Naive thymus-derived CD4-positive, alpha-beta T cell (primary cell): ENCODE results near the gene DYNC1I2. TPM values are rescaled to one million over a fixed set of nuclear protein-coding genes. Genes with fewer than 3 reads are reported as not detected.

Experiments used
- ATAC-seq: fragments of 150-1000 bp; cut with Tn5 transposase; 2 replicates; pipeline ENCODE4 v1.10.0; 2021; ENCODE audit warnings: mild to moderate bottlenecking, moderate library complexity
- CTCF ChIA-PET: fragments of 350-600 bp; sonication (Branson Sonifier 250); formaldehyde crosslinking; loops from one replicate; lab custom pipeline; 2021; ENCODE audit warnings: antibody characterized with exemption; lab: Charles Lee
- POLR2A ChIA-PET: fragments of 350-600 bp; sonication (Branson Sonifier 250); formaldehyde crosslinking; loops from one replicate; lab custom pipeline; 2021; ENCODE audit warnings: antibody characterized with exemption, inconsistent platforms; lab: Charles Lee
- DNase-seq, 9 donors: peaks; one replicate each; pipeline versions ENCODE4 v3.0.0 to v3.0.0-alpha.2; 2020 to 2022; ENCODE audit warnings: mixed read lengths in 1 of 9
- H3K27ac ChIP-seq: one replicate; pipeline ENCODE4 v1.7.0; 2013; ENCODE audit warnings: mild to moderate bottlenecking, low read depth, low read length, moderate library complexity
- H3K27me3 ChIP-seq, 2 donors: one replicate each; pipeline ENCODE4 v1.7.0; 2013; ENCODE audit warnings: low read length in 2 of 2, mild to moderate bottlenecking in 2 of 2, moderate library complexity in 2 of 2; ENCODE audit not compliant: control insufficient read depth in 2 of 2, insufficient read depth in 2 of 2
- H3K36me3 ChIP-seq, 3 experiments: 1 replicate in 2 of 3; 2 replicates in 1 of 3; pipeline ENCODE4 v1.7.0; 2013; ENCODE audit warnings: low read length in 3 of 3, mild to moderate bottlenecking in 3 of 3, moderate library complexity in 1 of 3; ENCODE audit not compliant: insufficient read depth in 3 of 3, control insufficient read depth in 2 of 3
- H3K4me1 ChIP-seq, 2 donors: one replicate each; pipeline ENCODE4 v1.7.0; 2013; ENCODE audit warnings: low read length in 2 of 2, mild to moderate bottlenecking in 2 of 2, moderate library complexity in 1 of 2; ENCODE audit not compliant: control insufficient read depth in 2 of 2, insufficient read depth in 2 of 2
- H3K4me3 ChIP-seq: 2 replicates; pipeline ENCODE4 v1.7.0; 2013; ENCODE audit warnings: mild to moderate bottlenecking, low read length
- H3K9me3 ChIP-seq, 3 experiments: 1 replicate in 2 of 3; 2 replicates in 1 of 3; pipeline ENCODE4 v1.7.0; 2013; ENCODE audit warnings: low read length in 3 of 3; ENCODE audit not compliant: control insufficient read depth in 2 of 3
- H3K27ac Mint-ChIP-seq, 9 donors: one replicate each; pipeline ENCODE4 v1.8.0; 2020 to 2022; ENCODE audit warnings: mixed read lengths in 9 of 9, mild to moderate bottlenecking in 8 of 9, moderate library complexity in 5 of 9, inconsistent platforms in 2 of 9
- H3K27me3 Mint-ChIP-seq, 5 donors: one replicate each; pipeline ENCODE4 v1.8.0; 2021 to 2022; ENCODE audit warnings: mixed read lengths in 5 of 5, mild to moderate bottlenecking in 1 of 5
- H3K36me3 Mint-ChIP-seq, 5 donors: one replicate each; pipeline ENCODE4 v1.8.0; 2020 to 2022; ENCODE audit warnings: mixed read lengths in 5 of 5, mild to moderate bottlenecking in 3 of 5, inconsistent platforms in 1 of 5
- H3K4me1 Mint-ChIP-seq, 7 donors: one replicate each; pipeline ENCODE4 v1.8.0; 2020 to 2022; ENCODE audit warnings: mixed read lengths in 7 of 7, mild to moderate bottlenecking in 3 of 7, inconsistent platforms in 1 of 7
- H3K4me3 Mint-ChIP-seq, 10 donors: one replicate each; pipeline ENCODE4 v1.8.0; 2020 to 2022; ENCODE audit warnings: mild to moderate bottlenecking in 10 of 10, mixed read lengths in 10 of 10, moderate library complexity in 6 of 10, inconsistent platforms in 2 of 10
- H3K9me3 Mint-ChIP-seq, 11 donors: one replicate each; pipeline ENCODE4 v1.8.0; 2020 to 2022; ENCODE audit warnings: mixed read lengths in 11 of 11, mild to moderate bottlenecking in 4 of 11, inconsistent platforms in 1 of 11, moderate library complexity in 1 of 11
- intact Hi-C, 2 donors: fragments of 100-400 bp; cut with micrococcal nuclease; formaldehyde crosslinking; loops; one replicate each; pipeline ENCODE4 v1.15.1; 2023
- polyA plus RNA-seq, 2 donors: library from polyadenylated mRNA; unstranded; fragments of 300-500 nt; fragmentation: Illumina TruSeq; gene quantifications; one replicate each; pipeline ENCODE4 v1.2.3, GENCODE V29; 2021
- total RNA-seq, 6 experiments: library from RNA in 5 of 6; stranded (reverse) in 5 of 6; gene quantifications; 1 replicate in 5 of 6; 2 replicates in 1 of 6; pipeline ENCODE4 v1.2.3 and lab custom pipeline; 2021 to 2026

Gene DYNC1I2
- total and polyA plus RNA-seq, 7 experiments from 2014 or later = 21.1 to 57.0 (median 32.8) TPM

- peaks cover 0 to 35% (median 29%) of the 10 kb centered on the region in 5 donors for H3K36me3 Mint-ChIP-seq
- Histone ChIP-seq H3K27ac (no peak overlapping the region), H3K36me3 (peaks cover 3 to 27% (median 7%) of the 10 kb centered on the region in 3 experiments), H3K4me1 (peaks cover 7 to 10% of the 10 kb centered on the region in 2 donors), H3K27me3 (no peaks in the 10 kb centered on the region), H3K9me3 (no peaks in the 10 kb centered on the region), H3K4me3 (no peak overlapping the region)
- H3K9me3 Mint-ChIP-seq = no peaks in the 10 kb centered on the region
- intact Hi-C loops = no loop called here
- ChIA-PET CTCF (interaction anchor here (1.2 kb wide), 1 partner anchor 14 kb away, joined by 4 read pairs; no protein-coding TSS in a partner anchor), POLR2A (no interaction called here)
- no peak for ATAC-seq
- peaks cover 15 to 51% (median 28%) of the 10 kb centered on the region in 7 donors for H3K4me1 Mint-ChIP-seq
- no peak overlapping the region for H3K27ac Mint-ChIP-seq
- no peaks in the 10 kb centered on the region for H3K27me3 Mint-ChIP-seq
- no peak overlapping the region for H3K4me3 Mint-ChIP-seq
- DNase-seq = no peak
Observed at GRCh38 chr2:171692331-171692730, 5.1 kb downstream of the DYNC1I2 start.

GRCh38 chr2:171702781-171703556, 15.7 kb downstream of the DYNC1I2 start:
- H3K27me3 ChIP-seq = no peaks in the 10 kb centered on the region
- H3K9me3 ChIP-seq = no peaks in the 10 kb centered on the region
- H3K27me3 Mint-ChIP-seq = no peaks in the 10 kb centered on the region
- peaks cover 0 to 9% (median under 1%) of the 10 kb centered on the region in 3 experiments for H3K36me3 ChIP-seq
- H3K9me3 Mint-ChIP-seq = no peaks in the 10 kb centered on the region
- H3K36me3 Mint-ChIP-seq = peaks cover 0 to 15% (median 4%) of the 10 kb centered on the region in 5 donors
- no peak overlapping the region for H3K27ac Mint-ChIP-seq
- no peak overlapping the region for H3K4me3 Mint-ChIP-seq
- DNase-seq (no peak), ATAC-seq (no peak)
- H3K4me1 ChIP-seq = no peaks in the 10 kb centered on the region
- H3K4me1 Mint-ChIP-seq = peaks cover 2 to 36% (median 12%) of the 10 kb centered on the region in 7 donors
- POLR2A ChIA-PET = no interaction called here
- CTCF ChIA-PET = interaction anchor here (1.0 to 2.0 kb wide), 6 partner anchors 10 to 1008 kb away, joined by 3 to 7 read pairs (median 4); no protein-coding TSS in a partner anchor
- H3K27ac ChIP-seq = no peak overlapping the region
- no peak overlapping the region for H3K4me3 ChIP-seq
- intact Hi-C loops = loop anchor here (10.0 kb wide), 2 partner anchors 128 to 892 kb away; no protein-coding TSS in a partner anchor

GRCh38 chr2:171703574-171704347, 16.5 kb downstream of the DYNC1I2 start:
- H3K4me1 ChIP-seq = no peaks in the 10 kb centered on the region
- peak overlapping the region in 6 of 9 donors; percentile 43 to 79 (median 66) for H3K27ac Mint-ChIP-seq
- no peak overlapping the region for H3K4me3 ChIP-seq
- H3K36me3 ChIP-seq = peaks cover 0 to 9% (median 0%) of the 10 kb centered on the region in 3 experiments
- no peaks in the 10 kb centered on the region for H3K27me3 ChIP-seq
- POLR2A ChIA-PET = no interaction called here
- no peaks in the 10 kb centered on the region for H3K9me3 Mint-ChIP-seq
- CTCF ChIA-PET = interaction anchor here (0.6 to 1.5 kb wide), 6 partner anchors 10 to 1007 kb away, joined by 3 to 10 read pairs (median 4); no protein-coding TSS in a partner anchor
- intact Hi-C loops = loop anchor here (1.0 to 10.0 kb wide), 5 partner anchors 105 to 891 kb away; no protein-coding TSS in a partner anchor
- H3K4me1 Mint-ChIP-seq = peaks cover 2 to 34% (median 11%) of the 10 kb centered on the region in 7 donors
- ATAC-seq = peak; percentile 61
- H3K27ac ChIP-seq = no peak overlapping the region
- peak in 5 of 9 donors; percentile 10 to 35 (median 22) for DNase-seq
- H3K36me3 Mint-ChIP-seq = peaks cover 0 to 16% (median 4%) of the 10 kb centered on the region in 5 donors
- H3K27me3 Mint-ChIP-seq = no peaks in the 10 kb centered on the region
- H3K9me3 ChIP-seq = no peaks in the 10 kb centered on the region
- H3K4me3 Mint-ChIP-seq = no peak overlapping the region

GRCh38 chr2:171706152-171706803, 19.0 kb downstream of the DYNC1I2 start:
- intact Hi-C loops = loop anchor here (1.0 to 10.0 kb wide), 8 partner anchors 131 to 1004 kb away; no protein-coding TSS in a partner anchor
- Histone ChIP-seq H3K4me3 (no peak overlapping the region), H3K9me3 (no peaks in the 10 kb centered on the region), H3K36me3 (peaks cover 0 to 3% (median 0%) of the 10 kb centered on the region in 3 experiments), H3K27me3 (no peaks in the 10 kb centered on the region), H3K4me1 (no peaks in the 10 kb centered on the region), H3K27ac (no peak overlapping the region)
- peaks cover 2 to 26% (median 11%) of the 10 kb centered on the region in 7 donors for H3K4me1 Mint-ChIP-seq
- CTCF ChIA-PET = interaction anchor here (0.7 to 1.3 kb wide), 6 partner anchors 14 to 1004 kb away, joined by 3 to 7 read pairs (median 4); no protein-coding TSS in a partner anchor
- peak in 6 of 9 donors; percentile 7 to 48 (median 25) for DNase-seq
- H3K9me3 Mint-ChIP-seq = no peaks in the 10 kb centered on the region
- peaks cover 0 to 18% (median 3%) of the 10 kb centered on the region in 5 donors for H3K36me3 Mint-ChIP-seq
- no peaks in the 10 kb centered on the region for H3K27me3 Mint-ChIP-seq
- no peak overlapping the region for H3K4me3 Mint-ChIP-seq
- no peak for ATAC-seq
- H3K27ac Mint-ChIP-seq = no peak overlapping the region
- POLR2A ChIA-PET = interaction anchor here (0.6 to 1.1 kb wide), 2 partner anchors 18 to 81 kb away, joined by 3 read pairs; no protein-coding TSS in a partner anchor

GRCh38 chr2:171707752-171708151, 20.5 kb downstream of the DYNC1I2 start:
- no peaks in the 10 kb centered on the region for H3K9me3 ChIP-seq
- intact Hi-C loops = loop anchor here (10.0 kb wide), 2 partner anchors 133 to 887 kb away; no protein-coding TSS in a partner anchor
- ATAC-seq = no peak

More at GRCh38 chr2:171707752-171708151, 20.5 kb downstream of the DYNC1I2 start:
- Mint-ChIP-seq H3K27me3 (no peaks in the 10 kb centered on the region), H3K27ac (no peak overlapping the region), H3K9me3 (no peaks in the 10 kb centered on the region), H3K4me3 (no peak overlapping the region), H3K4me1 (peaks cover 5 to 21% (median 14%) of the 10 kb centered on the region in 7 donors), H3K36me3 (peaks cover 0 to 19% (median 3%) of the 10 kb centered on the region in 5 donors)
- H3K27ac ChIP-seq = no peak overlapping the region
- H3K36me3 ChIP-seq = peaks cover 0 to under 1% (median 0%) of the 10 kb centered on the region in 3 experiments
- H3K4me1 ChIP-seq = no peaks in the 10 kb centered on the region
- no peak overlapping the region for H3K4me3 ChIP-seq
- ChIA-PET POLR2A (no interaction called here), CTCF (interaction anchor here (0.6 to 1.0 kb wide), 4 partner anchors 21 to 474 kb away, joined by 3 read pairs; partner anchors contain the start of gene DYNC1I2)
- DNase-seq = no peak
- H3K27me3 ChIP-seq = no peaks in the 10 kb centered on the region
